DMS153 (cell line): ENCODE measurements around the gene HLA-DQA2.
A peak's percentile ranks its signal among the peaks of the same experiment; 100 is the strongest.
"Not testable (repeated sequence)": the region's sequence is repeated elsewhere in the genome, so short reads cannot be mapped to it uniquely, and the experiment has no call there.

Experiments
- DNase-seq: peaks from one replicate; lab custom pipeline; 2025; lab: John Stamatoyannopoulos, UW

The HLA-DQA2 gene

GRCh38 chr6:32779036-32779435 is 37.8 kb downstream of the HLA-DQA2 start:
- no peak for DNase-seq

GRCh38 chr6:32782923-32783322 is 41.7 kb downstream of the HLA-DQA2 start:
- DNase-seq, result not testable (repeated sequence)

DNA sequence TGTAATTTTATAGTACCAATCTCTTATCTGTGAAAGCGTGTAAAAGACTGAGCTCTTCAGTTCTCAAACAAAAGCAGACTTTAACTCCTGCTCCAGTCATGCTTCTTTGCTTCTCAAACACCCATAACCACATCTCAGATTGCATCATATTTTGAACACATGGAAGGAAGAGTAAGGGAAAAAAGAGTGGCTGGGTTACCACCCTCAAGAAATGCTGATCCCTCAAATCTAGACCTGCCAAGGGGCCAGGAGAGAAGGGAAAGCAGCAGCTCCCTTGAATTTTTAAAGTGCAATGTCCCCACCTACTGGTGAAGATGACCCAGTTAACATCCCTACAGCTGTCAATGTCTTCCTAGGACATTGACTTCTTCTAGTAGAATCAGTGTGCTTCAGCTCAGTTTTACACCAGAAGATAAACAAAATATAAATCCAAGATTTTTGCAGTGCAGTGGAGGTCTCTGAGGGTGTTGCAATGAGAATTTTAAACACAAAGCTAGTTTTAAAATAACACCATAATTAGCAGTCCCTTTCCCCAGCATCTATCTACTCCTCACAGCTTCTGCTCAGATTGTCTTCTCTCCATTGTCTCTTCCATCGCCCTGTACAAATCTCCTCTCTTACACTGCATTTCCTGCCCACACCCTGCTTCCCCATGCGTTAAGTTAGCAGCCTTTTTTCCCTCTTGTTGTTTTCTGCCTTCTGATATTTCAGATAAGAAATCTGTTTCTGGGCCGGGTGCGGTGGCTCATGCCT is 44.8 kb downstream of the HLA-DQA2 start:
- DNase-seq, result peak; percentile 8

DNA sequence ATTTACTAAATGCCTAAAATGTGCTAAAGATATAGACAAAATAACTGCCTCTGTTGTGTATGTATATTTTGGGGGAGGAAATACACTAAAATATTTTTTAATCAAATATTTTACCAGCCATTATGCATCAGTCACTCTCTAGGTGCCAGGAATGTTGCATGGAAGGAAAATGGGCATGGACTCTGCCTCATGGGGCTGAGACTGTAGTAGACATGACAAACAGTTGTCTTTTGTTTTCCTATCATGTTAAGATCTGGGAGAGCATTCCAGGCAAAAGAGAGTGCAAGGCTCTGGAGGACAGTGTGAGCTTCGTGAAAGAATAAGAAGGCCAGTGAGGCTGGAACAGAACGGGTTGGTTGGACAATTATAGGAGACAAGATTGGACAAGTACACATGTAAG is 49.1 kb downstream of the HLA-DQA2 start:
- no peak for DNase-seq

GRCh38 chr6:32792901-32793435 is 51.8 kb downstream of the HLA-DQA2 start:
- DNase-seq, result no peak

GRCh38 chr6:32794510-32794909 is 53.3 kb downstream of the HLA-DQA2 start:
- DNase-seq, result no peak
